ENCODE data around the gene KMT2C. TPM values are rescaled to one million over a fixed set of nuclear protein-coding genes. Genes with fewer than 3 reads are reported as not detected.

The KMT2C gene
- total and polyA plus RNA-seq, 4 donors, result 5.8 to 123 (median 56.2) TPM

DNA sequence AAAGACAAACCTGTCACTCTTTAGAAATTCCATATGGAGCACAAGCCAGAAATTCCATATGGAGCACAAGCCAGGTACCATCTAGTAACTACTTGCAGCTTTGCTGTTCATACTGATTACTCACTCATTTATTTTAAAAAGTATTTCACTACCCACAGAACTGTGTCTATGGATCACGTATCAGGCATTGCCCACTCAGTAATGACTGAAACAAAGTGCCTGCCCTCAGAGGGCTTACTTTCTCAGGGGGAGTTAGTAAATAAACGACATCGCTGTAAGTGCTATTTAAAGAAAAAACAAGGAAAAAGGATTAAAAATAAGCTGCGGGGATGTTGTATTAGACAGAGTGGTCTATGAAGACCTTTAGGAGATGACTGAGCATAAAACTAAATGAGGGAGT, 239.4 kb downstream of the KMT2C start:
- ATAC-seq (ENCODE audit: low FRiP score), result no peak
- Histone ChIP-seq H3K9me3 (ENCODE audit: control insufficient read depth, low read length) (no peaks in the 10 kb centered on the region), H3K4me3 (ENCODE audit: low read length in 2 of 2) (no peak overlapping the region), H3K36me3 (ENCODE audit: control insufficient read depth in 1 of 2, insufficient read depth in 2 of 2, low read length in 1 of 2) (peaks cover 4 to 6% of the 10 kb centered on the region in 2 donors), H3K27ac (ENCODE audit: low read depth in 1 of 2, low read length in 2 of 2) (no peak overlapping the region), H3K4me1 (ENCODE audit: control insufficient read depth in 1 of 2, insufficient read depth in 2 of 2, low read length in 2 of 2) (no peaks in the 10 kb centered on the region), H3K27me3 (ENCODE audit: control insufficient read depth in 1 of 2, insufficient read depth in 2 of 2, low read length in 1 of 2) (no peaks in the 10 kb centered on the region)
- WGBS, 2 donors, result 94 to 97% methylated on average over 4 of the region's 4 CpGs
- DNase-seq, result no peak
- intact Hi-C loops (cut with DNase I), result no loop called here

DNA sequence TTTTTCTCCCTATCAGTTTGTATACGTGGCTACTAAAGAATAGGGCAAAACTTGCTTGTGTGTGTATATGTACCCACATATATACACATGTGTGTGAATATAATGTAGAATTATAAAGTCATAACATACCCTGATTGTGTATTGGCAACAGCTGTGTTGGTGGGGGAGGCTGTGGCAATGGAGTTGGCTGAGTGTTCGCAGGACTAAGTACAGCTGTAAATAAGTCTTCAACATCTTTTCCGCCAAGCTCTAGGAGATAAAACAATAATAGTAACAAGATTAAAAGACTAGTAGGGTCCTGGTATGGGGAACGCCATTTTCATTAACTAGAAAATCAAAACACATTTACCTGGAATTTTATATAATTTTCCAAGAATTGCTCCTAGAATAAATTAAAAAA, 241.9 kb downstream of the KMT2C start:
- Histone ChIP-seq H3K9me3 (ENCODE audit: control insufficient read depth, low read length) (no peaks in the 10 kb centered on the region), H3K4me1 (ENCODE audit: control insufficient read depth in 1 of 2, insufficient read depth in 2 of 2, low read length in 2 of 2) (no peaks in the 10 kb centered on the region), H3K27me3 (ENCODE audit: control insufficient read depth in 1 of 2, insufficient read depth in 2 of 2, low read length in 1 of 2) (no peaks in the 10 kb centered on the region), H3K27ac (ENCODE audit: low read depth in 1 of 2, low read length in 2 of 2) (no peak overlapping the region), H3K36me3 (ENCODE audit: control insufficient read depth in 1 of 2, insufficient read depth in 2 of 2, low read length in 1 of 2) (peaks cover 7% of the 10 kb centered on the region in 2 donors), H3K4me3 (ENCODE audit: low read length in 2 of 2) (no peak overlapping the region)
- DNase-seq (no peak), ATAC-seq (ENCODE audit: low FRiP score) (no peak)
- intact Hi-C loops (cut with DNase I), result no loop called here
- 93 to 95% methylated on average over 4 of the region's 4 CpGs for WGBS, 2 donors

- 95 to 96% methylated on average over 2 of the region's 2 CpGs for WGBS, 2 donors
- Histone ChIP-seq H3K36me3 (ENCODE audit: control insufficient read depth in 1 of 2, insufficient read depth in 2 of 2, low read length in 1 of 2) (peaks cover 7% of the 10 kb centered on the region in 2 donors), H3K9me3 (ENCODE audit: control insufficient read depth, low read length) (no peaks in the 10 kb centered on the region), H3K4me1 (ENCODE audit: control insufficient read depth in 1 of 2, insufficient read depth in 2 of 2, low read length in 2 of 2) (no peaks in the 10 kb centered on the region), H3K4me3 (ENCODE audit: low read length in 2 of 2) (no peak overlapping the region), H3K27me3 (ENCODE audit: control insufficient read depth in 1 of 2, insufficient read depth in 2 of 2, low read length in 1 of 2) (no peaks in the 10 kb centered on the region), H3K27ac (ENCODE audit: low read depth in 1 of 2, low read length in 2 of 2) (no peak overlapping the region)
- intact Hi-C loops (cut with DNase I), result loop anchor here in 1 of 2 donors (10.0 kb wide), 1 partner anchor 64 kb away; no protein-coding TSS in a partner anchor
- ATAC-seq (ENCODE audit: low FRiP score) (no peak), DNase-seq (no peak)
Observed at GRCh38 chr7:152189061-152189460, 246.7 kb downstream of the KMT2C start.

DNA sequence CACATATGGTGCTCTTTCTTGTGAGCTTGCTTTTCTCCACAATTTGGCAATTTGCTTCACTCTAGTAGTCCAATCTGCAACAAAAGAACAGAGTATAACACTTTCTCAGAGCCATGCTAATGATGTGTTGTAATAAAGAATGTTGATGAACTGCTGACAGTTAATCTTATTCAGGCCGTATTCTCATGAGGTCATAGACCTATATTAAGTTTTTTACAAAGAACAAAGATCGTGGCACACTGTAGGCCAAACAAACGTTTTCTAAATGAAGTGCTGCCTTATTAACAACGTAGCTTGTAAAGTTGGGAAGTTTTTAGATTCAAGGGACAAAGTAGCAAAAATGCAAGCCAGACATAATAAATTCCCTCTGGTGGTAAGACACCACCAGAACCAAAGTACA, 250.2 kb downstream of the KMT2C start:
- H3K36me3 ChIP-seq (ENCODE audit: control insufficient read depth in 1 of 2, insufficient read depth in 2 of 2, low read length in 1 of 2), result peaks cover 0 to 15% of the 10 kb centered on the region in 2 donors
- 10 to 12% methylated on average over 4 of the region's 4 CpGs for WGBS, 2 donors
- no peak overlapping the region for H3K4me3 ChIP-seq (ENCODE audit: low read length in 2 of 2)
- H3K4me1 ChIP-seq (ENCODE audit: control insufficient read depth in 1 of 2, insufficient read depth in 2 of 2, low read length in 2 of 2), result no peaks in the 10 kb centered on the region
- no peak overlapping the region for H3K27ac ChIP-seq (ENCODE audit: low read depth in 1 of 2, low read length in 2 of 2)
- H3K27me3 ChIP-seq (ENCODE audit: control insufficient read depth in 1 of 2, insufficient read depth in 2 of 2, low read length in 1 of 2), result no peaks in the 10 kb centered on the region
- intact Hi-C loops (cut with DNase I), result loop anchor here in 1 of 2 donors (10.0 kb wide), 1 partner anchor 61 kb away; no protein-coding TSS in a partner anchor
- DNase-seq (no peak), ATAC-seq (ENCODE audit: low FRiP score) (no peak)
- no peaks in the 10 kb centered on the region for H3K9me3 ChIP-seq (ENCODE audit: control insufficient read depth, low read length)

GRCh38 chr7:152180587-152180986, 255.2 kb downstream of the KMT2C start:
- DNase-seq (no peak), ATAC-seq (ENCODE audit: low FRiP score) (no peak)
- Histone ChIP-seq H3K27me3 (ENCODE audit: control insufficient read depth in 1 of 2, insufficient read depth in 2 of 2, low read length in 1 of 2) (no peaks in the 10 kb centered on the region), H3K36me3 (ENCODE audit: control insufficient read depth in 1 of 2, insufficient read depth in 2 of 2, low read length in 1 of 2) (peaks cover 8 to 24% of the 10 kb centered on the region in 2 donors), H3K27ac (ENCODE audit: low read depth in 1 of 2, low read length in 2 of 2) (no peak overlapping the region), H3K9me3 (ENCODE audit: control insufficient read depth, low read length) (no peaks in the 10 kb centered on the region), H3K4me1 (ENCODE audit: control insufficient read depth in 1 of 2, insufficient read depth in 2 of 2, low read length in 2 of 2) (no peaks in the 10 kb centered on the region), H3K4me3 (ENCODE audit: low read length in 2 of 2) (no peak overlapping the region)
- intact Hi-C loops (cut with DNase I), result loop anchor here in 1 of 2 donors (10.0 kb wide), 1 partner anchor 56 kb away; no protein-coding TSS in a partner anchor
- WGBS, 2 donors, result 96 to 99% methylated on average over 1 of the region's 1 CpG

- Histone ChIP-seq H3K4me1 (ENCODE audit: control insufficient read depth in 1 of 2, insufficient read depth in 2 of 2, low read length in 2 of 2) (no peaks in the 10 kb centered on the region), H3K9me3 (ENCODE audit: control insufficient read depth, low read length) (no peaks in the 10 kb centered on the region), H3K36me3 (ENCODE audit: control insufficient read depth in 1 of 2, insufficient read depth in 2 of 2, low read length in 1 of 2) (peaks cover 8 to 24% of the 10 kb centered on the region in 2 donors), H3K27me3 (ENCODE audit: control insufficient read depth in 1 of 2, insufficient read depth in 2 of 2, low read length in 1 of 2) (no peaks in the 10 kb centered on the region), H3K27ac (ENCODE audit: low read depth in 1 of 2, low read length in 2 of 2) (no peak overlapping the region), H3K4me3 (ENCODE audit: low read length in 2 of 2) (no peak overlapping the region)
- DNase-seq (no peak), ATAC-seq (ENCODE audit: low FRiP score) (no peak)
- intact Hi-C loops (cut with DNase I), result loop anchor here in 1 of 2 donors (10.0 kb wide), 1 partner anchor 55 kb away; no protein-coding TSS in a partner anchor
- 95 to 96% methylated on average over 5 of the region's 5 CpGs for WGBS, 2 donors
Observed at GRCh38 chr7:152180048-152180447, 255.8 kb downstream of the KMT2C start.

GRCh38 chr7:152178405-152179058, 257.3 kb downstream of the KMT2C start:
- DNase-seq, result no peak
- intact Hi-C loops (cut with DNase I), result no loop called here
- Histone ChIP-seq H3K4me1 (ENCODE audit: control insufficient read depth in 1 of 2, insufficient read depth in 2 of 2, low read length in 2 of 2) (no peaks in the 10 kb centered on the region), H3K27me3 (ENCODE audit: control insufficient read depth in 1 of 2, insufficient read depth in 2 of 2, low read length in 1 of 2) (no peaks in the 10 kb centered on the region), H3K9me3 (ENCODE audit: control insufficient read depth, low read length) (no peaks in the 10 kb centered on the region), H3K4me3 (ENCODE audit: low read length in 2 of 2) (no peak overlapping the region), H3K27ac (ENCODE audit: low read depth in 1 of 2, low read length in 2 of 2) (no peak overlapping the region), H3K36me3 (ENCODE audit: control insufficient read depth in 1 of 2, insufficient read depth in 2 of 2, low read length in 1 of 2) (peaks cover 8 to 24% of the 10 kb centered on the region in 2 donors)
- no peak for ATAC-seq (ENCODE audit: low FRiP score)
- WGBS, 2 donors, result 68 to 72% methylated on average over 3 of the region's 3 CpGs

- no peak overlapping the region for H3K4me3 ChIP-seq (ENCODE audit: low read length in 2 of 2)
- no peaks in the 10 kb centered on the region for H3K4me1 ChIP-seq (ENCODE audit: control insufficient read depth in 1 of 2, insufficient read depth in 2 of 2, low read length in 2 of 2)
- intact Hi-C loops (cut with DNase I), result no loop called here
- ATAC-seq (ENCODE audit: low FRiP score) (no peak), DNase-seq (no peak)
- H3K27me3 ChIP-seq (ENCODE audit: control insufficient read depth in 1 of 2, insufficient read depth in 2 of 2, low read length in 1 of 2), result no peaks in the 10 kb centered on the region
- no peaks in the 10 kb centered on the region for H3K9me3 ChIP-seq (ENCODE audit: control insufficient read depth, low read length)
- H3K36me3 ChIP-seq (ENCODE audit: control insufficient read depth in 1 of 2, insufficient read depth in 2 of 2, low read length in 1 of 2), result peaks cover 8 to 24% of the 10 kb centered on the region in 2 donors
- no peak overlapping the region for H3K27ac ChIP-seq (ENCODE audit: low read depth in 1 of 2, low read length in 2 of 2)
- 86 to 91% methylated on average over 7 of the region's 7 CpGs for WGBS, 2 donors
Observed at GRCh38 chr7:152177681-152178404, 258.0 kb downstream of the KMT2C start.

GRCh38 chr7:152176797-152177196, 259.0 kb downstream of the KMT2C start:
- WGBS, 2 donors, result 88 to 96% methylated on average over 2 of the region's 2 CpGs
- no peak for DNase-seq
- intact Hi-C loops (cut with DNase I), result no loop called here
- Histone ChIP-seq H3K27me3 (ENCODE audit: control insufficient read depth in 1 of 2, insufficient read depth in 2 of 2, low read length in 1 of 2) (no peaks in the 10 kb centered on the region), H3K36me3 (ENCODE audit: control insufficient read depth in 1 of 2, insufficient read depth in 2 of 2, low read length in 1 of 2) (peaks cover 8 to 18% of the 10 kb centered on the region in 2 donors), H3K27ac (ENCODE audit: low read depth in 1 of 2, low read length in 2 of 2) (no peak overlapping the region), H3K4me1 (ENCODE audit: control insufficient read depth in 1 of 2, insufficient read depth in 2 of 2, low read length in 2 of 2) (no peaks in the 10 kb centered on the region), H3K4me3 (ENCODE audit: low read length in 2 of 2) (no peak overlapping the region), H3K9me3 (ENCODE audit: control insufficient read depth, low read length) (no peaks in the 10 kb centered on the region)
- no peak for ATAC-seq (ENCODE audit: low FRiP score)
